GM12878 (cell line): Measurements from ENCODE around the gene MTMR3.

Experiments
- CTCF ChIP-seq, 3 experiments: IDR thresholded peaks in 2 of 3; conservative IDR thresholded peaks in 1 of 3; 2 replicates each; pipeline ENCODE4 v1.5.1; 2011; ENCODE audit warnings: low read depth in 3 of 3, low read length in 3 of 3, mild to moderate bottlenecking in 3 of 3, control low read depth in 2 of 3, moderate library complexity in 2 of 3, inconsistent platforms in 1 of 3, mixed read lengths in 1 of 3; ENCODE audit not compliant: control insufficient read depth in 2 of 3, insufficient read depth in 1 of 3; ENCODE audit errors: extremely low read depth in 1 of 3
- EP300 ChIP-seq, 2 experiments: fragments of 150-350 bp in 1 of 2; IDR thresholded peaks; 2 replicates each; pipeline ENCODE4 v1.6.1; 2011 to 2012; ENCODE audit warnings: low read depth in 2 of 2, low read length in 2 of 2, borderline replicate concordance in 1 of 2, improper control_type of control experiment in 1 of 2, inconsistent platforms in 1 of 2; ENCODE audit not compliant: control insufficient read depth in 1 of 2
- EZH2 ChIP-seq: IDR thresholded peaks from 2 replicates; pipeline ENCODE4 v1.6.1; 2012; ENCODE audit warnings: low read depth, mild to moderate bottlenecking, control low read depth, inconsistent platforms, low read length, borderline replicate concordance; ENCODE audit not compliant: control insufficient read depth
- GABPA ChIP-seq: IDR thresholded peaks from 2 replicates; pipeline ENCODE4 v1.6.1; 2014; ENCODE audit warnings: antibody characterized with exemption, low read depth, mild to moderate bottlenecking, inconsistent platforms
- HCFC1 ChIP-seq: fragments of 150-350 bp; IDR thresholded peaks from 2 replicates; pipeline ENCODE4 v1.6.1; 2014; ENCODE audit warnings: low read length
- JUNB ChIP-seq: IDR thresholded peaks from 2 replicates; pipeline ENCODE4 v1.6.1; 2016; ENCODE audit warnings: antibody characterized with exemption, mild to moderate bottlenecking
- NBN ChIP-seq: fragments of 450-650 bp; IDR thresholded peaks from 2 replicates; pipeline ENCODE4 v1.6.1; 2016
- REST ChIP-seq: IDR thresholded peaks from 2 replicates; pipeline ENCODE4 v1.6.1; 2012; ENCODE audit warnings: mild to moderate bottlenecking, low read depth, low read length
- SUPT20H ChIP-seq: IDR thresholded peaks from 2 replicates; pipeline ENCODE4 v1.6.1; 2011; ENCODE audit warnings: low read depth, mild to moderate bottlenecking, low read length, moderate library complexity, borderline replicate concordance; ENCODE audit not compliant: control insufficient read depth
- TAF1 ChIP-seq: IDR thresholded peaks from 2 replicates; pipeline ENCODE4 v1.6.1; 2011; ENCODE audit warnings: mild to moderate bottlenecking, low read depth, low read length, borderline replicate concordance
- YY1 ChIP-seq: IDR thresholded peaks from 2 replicates; pipeline ENCODE4 v1.6.1; 2011; ENCODE audit warnings: low read depth, mild to moderate bottlenecking, low read length
- ZNF207 ChIP-seq: fragments of 450-650 bp; IDR thresholded peaks from 2 replicates; pipeline ENCODE4 v1.6.1; 2014; ENCODE audit warnings: antibody characterized with exemption, mild to moderate bottlenecking, borderline replicate concordance
- TF ChIP-seq, protein P1 (sequence below): IDR thresholded peaks from 2 replicates; pipeline ENCODE4 v1.6.1; 2011; ENCODE audit warnings: low read depth, mild to moderate bottlenecking, low read length, moderate library complexity, borderline replicate concordance; ENCODE audit errors: extremely low read depth
- TF ChIP-seq, protein P2 (sequence below): fragments of 450-650 bp; IDR thresholded peaks from 2 replicates; pipeline ENCODE4 v1.6.1; 2017; ENCODE audit warnings: mild to moderate bottlenecking, moderate library complexity

GRCh38 chr22:29972121-29972520, 89.1 kb downstream of the MTMR3 start:
- no peak for TF ChIP-seq CTCF (IDR thresholded peaks at IDR 0.05 in 2 of 3, conservative IDR thresholded peaks at IDR 0.05 in 1 of 3; ENCODE audit: control insufficient read depth in 2 of 3, extremely low read depth in 1 of 3, insufficient read depth in 1 of 3, low read depth in 3 of 3, low read length in 3 of 3)
- TF ChIP-seq HCFC1: no peak
- TF ChIP-seq, protein P1, sequence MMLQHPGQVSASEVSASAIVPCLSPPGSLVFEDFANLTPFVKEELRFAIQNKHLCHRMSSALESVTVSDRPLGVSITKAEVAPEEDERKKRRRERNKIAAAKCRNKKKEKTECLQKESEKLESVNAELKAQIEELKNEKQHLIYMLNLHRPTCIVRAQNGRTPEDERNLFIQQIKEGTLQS: no peak
- TF ChIP-seq GABPA: no peak
- no peak for TF ChIP-seq YY1
- no peak for TF ChIP-seq EP300 (IDR thresholded peaks at IDR 0.05; ENCODE audit: borderline replicate concordance in 1 of 2, control insufficient read depth in 1 of 2, low read depth in 2 of 2, low read length in 2 of 2)
- TF ChIP-seq TAF1: no peak
- no peak for TF ChIP-seq NBN
- no peak for TF ChIP-seq ZNF207
- no peak for TF ChIP-seq REST
- TF ChIP-seq EZH2: no peak
- no peak for TF ChIP-seq SUPT20H
- TF ChIP-seq, protein P2, sequence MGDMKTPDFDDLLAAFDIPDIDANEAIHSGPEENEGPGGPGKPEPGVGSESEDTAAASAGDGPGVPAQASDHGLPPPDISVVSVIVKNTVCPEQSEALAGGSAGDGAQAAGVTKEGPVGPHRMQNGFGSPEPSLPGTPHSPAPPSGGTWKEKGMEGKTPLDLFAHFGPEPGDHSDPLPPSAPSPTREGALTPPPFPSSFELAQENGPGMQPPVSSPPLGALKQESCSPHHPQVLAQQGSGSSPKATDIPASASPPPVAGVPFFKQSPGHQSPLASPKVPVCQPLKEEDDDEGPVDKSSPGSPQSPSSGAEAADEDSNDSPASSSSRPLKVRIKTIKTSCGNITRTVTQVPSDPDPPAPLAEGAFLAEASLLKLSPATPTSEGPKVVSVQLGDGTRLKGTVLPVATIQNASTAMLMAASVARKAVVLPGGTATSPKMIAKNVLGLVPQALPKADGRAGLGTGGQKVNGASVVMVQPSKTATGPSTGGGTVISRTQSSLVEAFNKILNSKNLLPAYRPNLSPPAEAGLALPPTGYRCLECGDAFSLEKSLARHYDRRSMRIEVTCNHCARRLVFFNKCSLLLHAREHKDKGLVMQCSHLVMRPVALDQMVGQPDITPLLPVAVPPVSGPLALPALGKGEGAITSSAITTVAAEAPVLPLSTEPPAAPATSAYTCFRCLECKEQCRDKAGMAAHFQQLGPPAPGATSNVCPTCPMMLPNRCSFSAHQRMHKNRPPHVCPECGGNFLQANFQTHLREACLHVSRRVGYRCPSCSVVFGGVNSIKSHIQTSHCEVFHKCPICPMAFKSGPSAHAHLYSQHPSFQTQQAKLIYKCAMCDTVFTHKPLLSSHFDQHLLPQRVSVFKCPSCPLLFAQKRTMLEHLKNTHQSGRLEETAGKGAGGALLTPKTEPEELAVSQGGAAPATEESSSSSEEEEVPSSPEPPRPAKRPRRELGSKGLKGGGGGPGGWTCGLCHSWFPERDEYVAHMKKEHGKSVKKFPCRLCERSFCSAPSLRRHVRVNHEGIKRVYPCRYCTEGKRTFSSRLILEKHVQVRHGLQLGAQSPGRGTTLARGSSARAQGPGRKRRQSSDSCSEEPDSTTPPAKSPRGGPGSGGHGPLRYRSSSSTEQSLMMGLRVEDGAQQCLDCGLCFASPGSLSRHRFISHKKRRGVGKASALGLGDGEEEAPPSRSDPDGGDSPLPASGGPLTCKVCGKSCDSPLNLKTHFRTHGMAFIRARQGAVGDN: no peak
- TF ChIP-seq JUNB: no peak
